HG03432 (cell line): ENCODE results near the gene C16orf82.

Experiments used
- ATAC-seq: cut with Tn5 transposase; IDR thresholded peaks from one replicate; pipeline ENCODE4 v1.9.1; 2021; ENCODE audit warnings: mild to moderate bottlenecking, moderate library complexity; ENCODE audit not compliant: unreplicated experiment

C16orf82 gene

GRCh38 chr16:27066668-27067537 lies at the start of gene C16orf82:
Gene C16orf82 (plus strand): TSS chr16:27066927.
- no peak for ATAC-seq

- no peak for ATAC-seq
These were observed 46.7 kb upstream of the C16orf82 start for GRCh38 chr16:27020031-27020430.

DNA sequence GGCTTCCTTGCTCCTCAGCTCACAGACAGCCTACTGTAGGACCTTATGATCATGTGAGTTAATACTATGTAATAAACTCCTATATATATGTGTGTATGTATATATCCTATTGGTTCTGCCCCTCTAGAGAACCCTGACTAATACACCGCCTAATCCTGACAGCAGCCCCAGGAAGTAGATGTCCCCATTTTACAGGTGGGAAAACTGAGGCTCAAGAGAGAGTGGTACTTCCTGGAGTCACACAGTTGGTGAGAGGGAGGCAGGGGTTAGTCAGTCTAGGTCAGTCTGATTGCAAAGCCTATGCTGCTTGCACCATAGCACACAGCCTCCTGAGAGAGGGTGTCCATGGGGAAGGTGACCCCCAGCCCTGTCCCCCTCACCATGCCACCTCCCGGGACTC lies 42.7 kb upstream of the C16orf82 start:
- no peak for ATAC-seq

DNA sequence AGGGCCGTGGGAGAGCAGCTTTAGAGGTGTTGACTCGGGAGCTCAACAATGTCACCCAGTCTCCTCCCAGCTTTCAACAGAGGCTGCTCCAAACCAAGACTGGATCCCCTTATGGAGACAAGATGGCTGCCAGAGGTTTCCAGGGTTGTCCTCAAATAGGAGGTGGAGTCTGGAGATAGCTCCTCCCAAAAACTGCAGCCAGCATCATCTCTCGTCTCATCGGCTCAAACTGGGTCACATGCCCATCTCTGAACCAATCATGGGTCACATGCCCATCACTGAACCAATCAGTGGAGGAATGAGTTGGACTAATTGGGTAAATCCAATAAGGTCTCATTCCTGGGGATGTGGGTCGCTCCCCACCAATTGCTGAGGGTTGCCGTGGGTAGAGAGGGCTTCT lies 41.1 kb upstream of the C16orf82 start:
- ATAC-seq = no peak

- ATAC-seq = no peak
These were observed 38.8 kb upstream of the C16orf82 start for GRCh38 chr16:27027971-27028370.

- ATAC-seq = no peak
These were observed 38.1 kb upstream of the C16orf82 start for GRCh38 chr16:27028591-27029110.

- no peak for ATAC-seq
These were observed 37.2 kb upstream of the C16orf82 start for GRCh38 chr16:27029525-27029924.

GRCh38 chr16:27033281-27033979 lies 33.3 kb upstream of the C16orf82 start:
- ATAC-seq = no peak

GRCh38 chr16:27040732-27041131 lies 26.0 kb upstream of the C16orf82 start:
- ATAC-seq = no peak

DNA sequence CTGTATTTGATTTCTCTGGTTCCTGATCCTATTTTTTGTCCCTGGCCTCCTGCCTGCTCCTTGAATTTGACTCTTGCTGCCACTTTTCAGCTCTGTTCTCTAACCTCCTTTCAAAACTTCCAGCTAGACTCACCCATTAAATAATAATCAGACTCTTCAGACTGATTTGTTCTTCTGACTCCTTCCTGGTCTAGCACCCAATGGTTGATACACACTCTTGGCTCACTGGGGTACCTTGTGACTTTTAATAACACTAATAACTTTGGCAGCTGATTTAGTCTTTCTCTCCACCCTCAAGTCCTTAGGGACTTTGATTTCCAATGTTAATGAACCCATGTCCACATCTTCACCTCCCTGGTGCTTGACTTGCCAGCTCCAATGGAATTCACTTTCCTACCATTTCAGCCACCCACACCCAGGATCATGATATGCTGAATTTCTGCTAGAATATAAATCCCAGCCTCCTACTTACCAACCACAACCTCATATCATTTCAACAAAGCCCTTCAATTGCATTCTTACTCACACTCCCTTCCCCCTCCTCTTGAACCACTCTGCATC lies 19.7 kb upstream of the C16orf82 start:
- no peak for ATAC-seq

GRCh38 chr16:27048316-27048715 lies 18.4 kb upstream of the C16orf82 start:
- ATAC-seq = no peak

DNA sequence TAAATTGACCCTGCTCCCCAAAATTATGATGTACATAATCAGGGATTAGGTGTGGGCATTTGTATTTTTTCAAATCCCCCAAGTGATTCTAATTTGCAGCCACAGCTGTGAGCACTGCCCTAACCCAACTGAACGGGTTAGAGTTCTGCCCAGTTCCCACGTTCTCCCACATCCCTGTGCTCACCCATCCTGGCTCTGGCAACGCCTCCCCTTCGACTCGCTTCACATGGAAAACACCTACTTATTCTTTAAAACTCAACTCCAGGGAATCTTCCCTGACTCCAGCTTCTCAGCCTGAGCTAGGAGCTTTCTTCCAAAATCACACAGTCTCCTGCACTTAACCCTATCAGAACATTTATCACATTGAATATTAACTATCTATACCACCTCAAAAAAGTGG lies 17.6 kb upstream of the C16orf82 start:
- no peak for ATAC-seq

DNA sequence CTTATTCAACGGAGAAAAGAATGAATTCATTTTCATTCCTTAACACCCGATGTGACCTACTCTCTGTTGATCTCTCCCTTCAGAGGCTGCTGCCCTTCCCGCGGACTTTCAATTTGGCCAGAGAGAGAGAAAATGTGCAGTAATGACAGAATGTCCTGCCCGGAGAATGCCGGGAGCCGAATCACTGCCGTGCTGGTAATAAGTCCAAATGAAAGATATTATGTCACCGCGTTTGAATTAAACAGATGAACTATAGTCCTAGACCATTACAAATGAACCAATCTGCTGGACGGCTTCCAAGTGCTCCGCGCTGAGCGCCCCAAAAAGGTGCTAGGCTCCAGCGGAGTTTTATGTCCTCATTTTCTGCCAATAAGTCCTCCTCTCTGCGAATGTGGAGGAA lies 14.7 kb upstream of the C16orf82 start:
- no peak for ATAC-seq

- no peak for ATAC-seq
These were observed 12.7 kb upstream of the C16orf82 start for GRCh38 chr16:27053996-27054395.

DNA sequence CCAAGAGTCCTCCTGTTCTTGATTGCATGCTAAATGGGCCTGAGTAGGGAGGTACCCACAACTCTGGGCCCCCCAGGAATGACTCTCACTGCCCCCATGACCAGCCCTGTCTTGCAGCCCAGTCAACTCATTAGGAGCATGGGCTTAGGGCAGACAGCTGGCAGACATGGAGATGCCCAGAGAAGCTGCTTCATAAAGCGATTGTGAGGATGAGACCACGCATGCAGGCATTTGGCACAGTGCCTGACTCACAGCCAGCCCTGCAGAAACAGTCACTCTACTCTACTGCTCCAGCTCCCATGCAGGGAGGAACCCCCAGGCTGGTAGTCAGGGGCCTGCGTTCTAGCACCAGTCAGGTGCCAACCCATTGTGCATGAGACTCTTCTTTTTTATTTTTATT lies 8.4 kb upstream of the C16orf82 start:
- no peak for ATAC-seq

DNA sequence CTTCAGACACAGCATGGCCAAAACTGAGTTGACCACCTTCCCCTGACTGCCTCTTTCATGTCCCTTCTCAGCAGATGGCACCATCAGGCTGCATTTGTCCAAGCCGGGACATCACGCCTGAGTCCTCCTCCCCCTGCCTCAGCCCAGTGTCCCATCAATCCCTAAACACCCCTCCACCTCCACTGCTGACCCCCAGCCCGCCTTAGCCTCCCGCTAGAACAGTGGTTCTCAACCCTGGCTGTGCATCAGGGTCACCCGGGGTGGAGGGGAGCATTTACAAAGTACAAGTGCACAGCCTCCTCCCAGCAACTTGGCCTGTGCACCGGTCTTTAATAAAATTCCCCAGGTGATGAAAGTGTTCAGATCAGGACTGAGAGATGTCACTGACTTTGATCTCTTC lies 4.0 kb downstream of the C16orf82 start:
- no peak for ATAC-seq

GRCh38 chr16:27073733-27074132 lies 7.0 kb downstream of the C16orf82 start:
- ATAC-seq = no peak

DNA sequence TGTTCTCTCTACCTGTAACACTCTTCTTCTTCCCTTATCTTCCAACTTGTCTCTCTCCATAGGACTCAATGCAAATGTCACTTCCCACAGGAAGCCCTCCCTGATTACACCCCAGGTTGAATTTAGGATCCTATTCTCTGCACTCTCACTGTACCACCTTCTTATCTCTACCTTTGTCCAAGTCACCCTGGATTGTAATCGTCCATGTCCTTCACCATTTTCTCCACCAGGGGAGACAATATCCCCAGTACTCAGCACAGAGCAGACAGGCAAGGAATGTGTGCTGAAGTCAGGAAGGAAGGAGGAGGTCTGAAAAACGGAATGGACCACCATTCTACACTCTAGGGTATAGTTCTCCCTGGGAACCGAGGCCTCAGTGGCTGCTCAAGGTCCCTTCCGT lies 14.2 kb downstream of the C16orf82 start:
- ATAC-seq = no peak

GRCh38 chr16:27083861-27084261 lies 17.1 kb downstream of the C16orf82 start:
- no peak for ATAC-seq

- no peak for ATAC-seq
These were observed 17.7 kb downstream of the C16orf82 start for GRCh38 chr16:27084307-27085028.

DNA sequence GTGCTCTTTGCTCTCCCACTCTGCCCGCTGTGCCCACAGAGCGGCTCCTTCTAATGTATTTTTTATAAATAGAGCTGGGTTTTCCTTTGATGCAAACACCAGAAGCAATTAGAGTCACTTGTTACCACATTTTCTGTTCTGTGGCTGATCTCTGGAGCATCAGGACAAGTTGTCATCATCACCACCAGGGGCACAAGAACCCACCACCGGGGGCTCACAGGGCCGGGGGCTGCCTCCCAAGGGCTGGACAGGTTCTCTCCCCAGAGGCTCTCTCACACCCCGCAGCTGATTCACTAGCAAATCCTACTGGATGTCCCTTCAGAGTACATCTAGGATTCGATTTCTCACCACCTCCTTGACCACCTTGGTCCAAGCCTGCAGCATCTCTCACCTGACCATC lies 18.5 kb downstream of the C16orf82 start:
- no peak for ATAC-seq
